Effector memory CD8-positive, alpha-beta T cell (primary cell): ENCODE measurements around the gene CCDC107.
"Not testable (repeated sequence)": the region's sequence is repeated elsewhere in the genome, so short reads cannot be mapped to it uniquely, and the experiment has no call there.

ENCODE experiments used
- ATAC-seq: fragments of 150-1000 bp; cut with Tn5 transposase; replicated peaks from 2 replicates; pipeline ENCODE4 v1.10.0; 2021; ENCODE audit warnings: mild to moderate bottlenecking, moderate library complexity
- DNase-seq, 3 experiments: peaks; one replicate each; pipeline ENCODE4 v3.0.0; 2021
- H3K27ac Mint-ChIP-seq, 2 donors: one replicate each; pipeline ENCODE4 v1.8.0; 2022; ENCODE audit warnings: mild to moderate bottlenecking in 2 of 2, mixed read lengths in 2 of 2, moderate library complexity in 2 of 2
- H3K27me3 Mint-ChIP-seq, 2 donors: one replicate each; pipeline ENCODE4 v1.8.0; 2022; ENCODE audit warnings: mixed read lengths in 2 of 2
- H3K36me3 Mint-ChIP-seq: one replicate; pipeline ENCODE4 v1.8.0; 2022; ENCODE audit warnings: mild to moderate bottlenecking, moderate library complexity, mixed read lengths; ENCODE audit not compliant: insufficient read depth
- H3K4me1 Mint-ChIP-seq, 2 donors: one replicate each; pipeline ENCODE4 v1.8.0; 2022; ENCODE audit warnings: low read depth in 2 of 2, mixed read lengths in 2 of 2
- H3K4me3 Mint-ChIP-seq, 2 donors: one replicate each; pipeline ENCODE4 v1.8.0; 2022; ENCODE audit warnings: mild to moderate bottlenecking in 2 of 2, mixed read lengths in 2 of 2, moderate library complexity in 2 of 2
- H3K9me3 Mint-ChIP-seq, 2 donors: one replicate each; pipeline ENCODE4 v1.8.0; 2022; ENCODE audit warnings: mixed read lengths in 2 of 2
- total RNA-seq, 9 experiments: gene quantifications; one replicate each; lab custom pipeline; 2026; lab: John Stamatoyannopoulos, UW

Gene CCDC107, protein sequence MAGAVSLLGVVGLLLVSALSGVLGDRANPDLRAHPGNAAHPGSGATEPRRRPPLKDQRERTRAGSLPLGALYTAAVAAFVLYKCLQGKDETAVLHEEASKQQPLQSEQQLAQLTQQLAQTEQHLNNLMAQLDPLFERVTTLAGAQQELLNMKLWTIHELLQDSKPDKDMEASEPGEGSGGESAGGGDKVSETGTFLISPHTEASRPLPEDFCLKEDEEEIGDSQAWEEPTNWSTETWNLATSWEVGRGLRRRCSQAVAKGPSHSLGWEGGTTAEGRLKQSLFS
- total RNA-seq = 11.5 to 25.5 (median 17.6) reads per million in 9 experiments

DNA sequence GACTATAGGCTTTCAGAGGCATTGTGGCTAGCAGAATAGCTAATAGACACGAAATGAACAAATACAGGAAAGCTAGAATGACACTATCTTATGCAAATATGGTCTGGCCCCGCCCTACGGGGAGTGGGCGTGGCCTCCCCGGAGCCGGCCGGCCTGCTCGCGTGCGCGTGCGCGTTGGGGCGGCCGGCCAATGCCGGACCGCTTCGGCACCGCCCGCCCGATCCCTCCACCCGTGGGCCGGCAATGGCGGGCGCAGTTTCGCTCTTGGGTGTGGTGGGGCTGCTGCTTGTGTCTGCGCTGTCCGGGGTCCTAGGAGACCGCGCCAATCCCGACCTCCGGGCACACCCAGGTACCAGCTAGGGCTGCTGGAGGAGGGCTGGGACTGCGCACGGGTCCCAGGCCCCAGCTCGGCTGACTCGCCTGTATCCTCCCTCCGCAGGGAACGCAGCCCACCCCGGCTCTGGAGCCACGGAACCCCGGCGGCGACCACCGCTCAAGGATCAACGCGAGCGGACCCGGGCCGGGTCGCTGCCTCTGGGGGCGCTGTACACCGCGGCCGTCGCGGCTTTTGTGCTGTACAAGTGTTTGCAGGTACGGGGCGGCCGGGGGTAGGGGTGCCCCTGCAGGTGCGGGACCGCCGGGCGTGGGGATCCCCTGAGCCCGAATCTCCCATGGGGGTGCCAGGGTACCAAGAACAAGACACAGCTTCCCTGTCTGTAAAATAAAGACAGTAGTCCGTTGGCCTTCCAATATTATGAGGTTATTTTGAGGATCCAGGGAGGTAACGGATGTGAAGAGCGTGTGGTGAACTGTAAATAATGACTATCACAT, at the start of gene CCDC107:
Gene CCDC107, plus strand, starts transcription at position 156 of the 831 bp plus-strand sequence. Its CDS starts 88 bp downstream, at position 244.
- peaks cover 66% of the 10 kb centered on the region in 2 donors for H3K4me1 Mint-ChIP-seq
- ATAC-seq (peak; percentile 54), DNase-seq (peak; percentile 78 to 83 (median 82))
- peaks cover 56% of the 10 kb centered on the region for H3K36me3 Mint-ChIP-seq
- peaks cover 0 to 2% of the 10 kb centered on the region in 2 donors for H3K9me3 Mint-ChIP-seq
- peak within 1 kb of the TSS; percentile 100 for H3K27ac Mint-ChIP-seq
- H3K4me3 Mint-ChIP-seq = peak within 1 kb of the TSS; percentile 91 to 92
- H3K27me3 Mint-ChIP-seq = no peaks in the 10 kb centered on the region

- ATAC-seq (no peak), DNase-seq (no peak)
- peaks cover 24 to 26% of the 10 kb centered on the region in 2 donors for H3K4me1 Mint-ChIP-seq
- H3K4me3 Mint-ChIP-seq = no peak overlapping the region
- H3K9me3 Mint-ChIP-seq = no peaks in the 10 kb centered on the region
- peaks cover 24% of the 10 kb centered on the region for H3K36me3 Mint-ChIP-seq
- peak overlapping the region in 1 of 2 donors; percentile 38 for H3K27ac Mint-ChIP-seq
- no peaks in the 10 kb centered on the region for H3K27me3 Mint-ChIP-seq
Measured at GRCh38 chr9:35609001-35609819, 48.9 kb upstream of the CCDC107 start.

DNA sequence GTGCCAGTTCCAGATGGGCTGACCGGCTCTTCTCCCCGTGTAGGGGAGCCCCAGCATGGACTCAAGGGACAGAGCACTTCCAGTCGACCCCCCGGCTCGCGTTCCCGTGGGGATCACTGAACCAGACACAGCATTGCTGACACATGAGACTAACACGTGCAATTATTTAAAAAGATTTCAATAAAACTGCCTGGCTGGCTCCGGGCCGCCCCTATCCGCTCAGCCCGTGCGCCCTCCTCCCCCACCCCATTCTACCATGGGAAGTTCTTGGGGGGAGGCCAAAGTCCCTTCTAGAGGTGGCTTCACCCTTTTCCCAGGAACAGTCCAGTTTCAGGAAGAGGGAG, 48.3 kb upstream of the CCDC107 start:
- Mint-ChIP-seq H3K27ac (no peak overlapping the region), H3K4me1 (peaks cover 18 to 22% of the 10 kb centered on the region in 2 donors), H3K9me3 (no peaks in the 10 kb centered on the region), H3K27me3 (no peaks in the 10 kb centered on the region), H3K4me3 (no peak overlapping the region), H3K36me3 (peaks cover 18% of the 10 kb centered on the region)
- DNase-seq = no peak
- no peak for ATAC-seq

DNA sequence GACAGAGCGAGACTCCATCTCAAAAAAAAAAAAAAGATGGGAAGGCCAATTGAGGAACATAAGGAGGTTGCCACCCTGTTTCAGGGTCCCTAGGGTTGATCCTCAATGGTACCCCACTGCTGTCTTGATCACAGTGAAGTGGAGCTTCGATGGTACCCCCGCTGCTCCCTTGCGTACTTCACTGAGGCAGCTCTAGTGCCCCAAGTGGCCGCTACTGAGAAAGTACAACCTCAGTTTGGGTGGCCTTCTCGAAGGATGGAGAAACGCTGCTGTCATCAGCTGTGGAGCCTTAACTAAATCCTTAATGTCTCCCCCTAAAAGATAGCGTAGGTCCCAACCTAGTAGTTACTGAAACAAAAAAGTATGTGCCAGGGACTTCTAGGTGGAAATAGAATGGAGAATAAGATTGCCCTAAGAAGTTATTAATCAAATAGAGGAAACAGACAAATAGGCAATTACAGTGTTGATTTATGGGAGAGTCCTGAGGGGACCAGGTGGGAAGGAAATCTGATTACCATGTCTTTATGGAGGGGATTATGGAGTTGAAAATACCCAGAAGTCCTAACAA, 46.8 kb upstream of the CCDC107 start:
- Mint-ChIP-seq H3K9me3 (no peaks in the 10 kb centered on the region), H3K27ac (peak overlapping the region in 1 of 2 donors; percentile 27), H3K4me3 (no peak overlapping the region), H3K4me1 (peaks cover 20 to 25% of the 10 kb centered on the region in 2 donors), H3K27me3 (no peaks in the 10 kb centered on the region), H3K36me3 (peaks cover 16% of the 10 kb centered on the region)
- DNase-seq = peak; percentile 41 to 50 (median 45)
- ATAC-seq = peak; percentile 98

GRCh38 chr9:35612066-35612465, 46.0 kb upstream of the CCDC107 start:
- DNase-seq, H3K27me3 Mint-ChIP-seq, H3K9me3 Mint-ChIP-seq, ATAC-seq, H3K27ac Mint-ChIP-seq, H3K4me3 Mint-ChIP-seq: not testable (repeated sequence)
- H3K4me1 Mint-ChIP-seq = peaks cover 21 to 26% of the 10 kb centered on the region in 2 donors
- H3K36me3 Mint-ChIP-seq = peaks cover 14% of the 10 kb centered on the region

DNA sequence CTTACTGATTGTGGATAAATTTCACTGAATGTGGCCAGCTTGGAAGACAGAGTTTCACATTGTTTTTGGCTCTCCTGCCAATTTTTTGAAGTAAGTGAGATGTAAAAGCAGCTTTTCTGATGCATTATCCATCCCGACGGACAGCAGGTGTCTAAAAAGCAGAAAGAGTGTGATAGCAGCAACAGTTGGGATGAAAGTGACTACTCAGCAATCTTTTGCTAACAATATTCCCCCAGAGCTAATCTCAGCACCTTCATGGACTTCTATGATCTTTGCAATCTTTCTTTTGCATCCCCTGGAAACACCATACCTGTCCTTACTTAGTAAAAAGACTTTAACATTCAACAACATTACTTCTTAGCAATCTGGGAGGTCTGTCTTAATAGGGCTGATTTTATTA, 45.2 kb upstream of the CCDC107 start:
- ATAC-seq (no peak), DNase-seq (no peak)
- H3K4me1 Mint-ChIP-seq = peaks cover 27 to 28% of the 10 kb centered on the region in 2 donors
- H3K9me3 Mint-ChIP-seq = no peaks in the 10 kb centered on the region
- no peak overlapping the region for H3K4me3 Mint-ChIP-seq
- H3K27me3 Mint-ChIP-seq = no peaks in the 10 kb centered on the region
- H3K36me3 Mint-ChIP-seq = peaks cover 14% of the 10 kb centered on the region
- H3K27ac Mint-ChIP-seq = no peak overlapping the region

DNA sequence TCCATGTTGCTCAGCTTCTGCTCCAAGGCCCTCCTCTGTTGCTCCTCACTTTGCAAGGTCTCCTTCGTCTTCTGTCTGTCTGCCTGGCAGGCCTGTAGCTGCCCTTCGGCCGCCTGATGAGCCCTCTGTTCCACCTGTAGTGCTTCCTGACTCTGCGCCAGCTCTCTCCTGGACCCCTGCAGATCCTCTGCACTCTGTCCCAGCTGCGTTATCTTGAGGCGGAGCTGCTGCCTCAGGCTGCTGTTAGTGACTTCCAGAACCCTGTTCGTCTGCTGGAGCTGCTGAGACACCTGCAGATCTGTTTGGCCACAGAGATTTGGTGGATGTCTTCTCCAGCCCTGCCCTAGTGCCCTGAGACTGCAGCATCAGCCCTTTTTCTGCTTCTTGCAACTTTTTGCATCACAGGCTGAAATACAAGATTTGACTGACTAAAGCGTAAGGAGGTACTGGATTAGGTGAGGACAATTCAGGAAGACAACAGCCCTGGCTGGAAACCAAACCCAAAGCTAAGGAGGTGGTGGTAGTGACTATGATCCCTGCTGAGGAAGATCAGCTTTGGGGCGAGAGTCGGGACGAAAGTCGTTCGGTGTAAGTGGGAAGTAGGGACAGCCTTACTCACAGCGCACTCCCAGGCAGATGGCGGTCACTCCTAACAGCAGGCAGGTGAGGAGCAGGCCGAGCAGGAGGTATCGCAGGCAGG, 42.0 kb upstream of the CCDC107 start:
- no peak for DNase-seq
- peaks cover 44 to 50% of the 10 kb centered on the region in 2 donors for H3K4me1 Mint-ChIP-seq
- H3K36me3 Mint-ChIP-seq = peaks cover 4% of the 10 kb centered on the region
- peak overlapping the region; percentile 88 to 89 for H3K4me3 Mint-ChIP-seq
- no peak for ATAC-seq
- peak overlapping the region; percentile 97 to 98 for H3K27ac Mint-ChIP-seq
- H3K9me3 Mint-ChIP-seq = no peaks in the 10 kb centered on the region
- no peaks in the 10 kb centered on the region for H3K27me3 Mint-ChIP-seq

- ATAC-seq = peak; percentile 59
- Mint-ChIP-seq H3K4me1 (peaks cover 40 to 44% of the 10 kb centered on the region in 2 donors), H3K27ac (peak overlapping the region; percentile 97 to 98), H3K27me3 (no peaks in the 10 kb centered on the region), H3K4me3 (peak overlapping the region; percentile 88 to 89), H3K9me3 (no peaks in the 10 kb centered on the region), H3K36me3 (peaks cover 4% of the 10 kb centered on the region)
- peak; percentile 65 to 70 (median 66) for DNase-seq
Measured at GRCh38 chr9:35616681-35617459, 41.2 kb upstream of the CCDC107 start.

- Mint-ChIP-seq H3K36me3 (peaks cover 4% of the 10 kb centered on the region), H3K27me3 (no peaks in the 10 kb centered on the region), H3K4me1 (peaks cover 40 to 44% of the 10 kb centered on the region in 2 donors), H3K4me3 (peak overlapping the region; percentile 88 to 89), H3K9me3 (no peaks in the 10 kb centered on the region), H3K27ac (peak overlapping the region; percentile 97 to 98)
- DNase-seq (no peak), ATAC-seq (no peak)
Measured at GRCh38 chr9:35617548-35617947, 40.5 kb upstream of the CCDC107 start.

- no peaks in the 10 kb centered on the region for H3K27me3 Mint-ChIP-seq
- H3K4me3 Mint-ChIP-seq = peak within 1 kb of the TSS; percentile 88 to 89
- H3K36me3 Mint-ChIP-seq = peaks cover 4% of the 10 kb centered on the region
- H3K27ac Mint-ChIP-seq = peak within 1 kb of the TSS; percentile 97 to 98
- H3K9me3 Mint-ChIP-seq = no peaks in the 10 kb centered on the region
- peaks cover 40 to 44% of the 10 kb centered on the region in 2 donors for H3K4me1 Mint-ChIP-seq
- ATAC-seq = no peak
- no peak for DNase-seq
Measured at GRCh38 chr9:35618325-35618727, 39.8 kb upstream of the CCDC107 start, which contains the start of gene CD72. Gene CD72 (minus strand): TSS chr9:35618413. CDS start chr9:35618303, 110 bp downstream.

DNA sequence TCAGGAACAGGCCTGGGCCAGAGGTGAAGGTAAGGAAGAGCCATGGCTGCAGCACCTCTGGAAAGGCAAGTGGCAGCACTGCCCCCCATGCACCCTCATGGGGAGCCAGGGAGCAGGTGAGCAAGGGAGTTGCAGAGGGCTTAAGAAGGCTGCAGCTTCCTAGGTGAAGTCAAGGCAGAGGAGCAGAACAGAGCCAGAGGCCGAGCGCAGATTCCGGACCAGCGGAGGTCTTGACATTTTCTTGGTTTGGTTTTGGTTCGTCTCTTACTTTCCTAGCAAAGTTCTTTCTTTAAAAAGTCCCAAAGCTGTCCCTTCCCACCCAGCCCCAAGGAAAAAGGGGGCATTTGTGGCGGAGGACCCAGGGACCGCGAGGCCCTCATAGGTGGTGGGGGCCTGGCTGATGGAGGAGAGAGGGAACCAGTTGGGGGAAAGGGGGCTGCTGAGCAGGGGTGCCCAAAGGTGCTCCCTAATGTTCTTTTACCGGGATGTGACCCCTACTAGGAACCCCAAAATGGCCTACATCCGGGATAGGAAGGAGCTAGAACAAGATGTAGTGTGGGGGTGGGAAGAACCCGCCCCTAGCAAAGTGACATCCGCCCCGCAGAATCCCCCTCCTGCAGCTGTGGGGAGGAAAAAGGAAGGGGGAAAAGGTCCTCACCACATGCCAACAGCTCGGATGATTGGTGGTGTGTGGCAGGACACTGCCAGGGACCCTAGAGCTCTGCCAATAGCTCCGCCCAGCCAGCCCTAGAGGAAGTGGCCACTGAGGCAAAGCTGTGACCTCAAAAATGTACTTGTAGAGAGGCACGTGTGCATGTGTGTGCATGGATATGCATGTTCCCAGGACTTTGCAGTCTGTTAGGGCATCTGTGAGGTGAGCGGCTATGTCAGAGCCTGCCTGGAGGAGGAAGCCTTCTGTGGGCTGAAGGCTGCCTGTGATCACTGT, 39.0 kb upstream of the CCDC107 start:
- Mint-ChIP-seq H3K36me3 (peaks cover 4% of the 10 kb centered on the region), H3K9me3 (no peaks in the 10 kb centered on the region), H3K4me3 (peak overlapping the region; percentile 88 to 89), H3K27ac (peak overlapping the region; percentile 97 to 98), H3K27me3 (no peaks in the 10 kb centered on the region), H3K4me1 (peaks cover 40 to 44% of the 10 kb centered on the region in 2 donors)
- ATAC-seq = peak; percentile 74
- peak; percentile 50 to 57 (median 56) for DNase-seq
